ENCODE results near the gene EDIL3. TPM values are rescaled to one million over a fixed set of nuclear protein-coding genes. Genes with fewer than 3 reads are reported as not detected.
A peak's percentile ranks its signal among the peaks of the same experiment; 100 is the strongest.

EDIL3 gene
- total and polyA plus RNA-seq, 2 donors (not counting 3 experiments of a cell fraction or from before 2014, with no cell fraction given) = 9.1 to 28.8 TPM

DNA sequence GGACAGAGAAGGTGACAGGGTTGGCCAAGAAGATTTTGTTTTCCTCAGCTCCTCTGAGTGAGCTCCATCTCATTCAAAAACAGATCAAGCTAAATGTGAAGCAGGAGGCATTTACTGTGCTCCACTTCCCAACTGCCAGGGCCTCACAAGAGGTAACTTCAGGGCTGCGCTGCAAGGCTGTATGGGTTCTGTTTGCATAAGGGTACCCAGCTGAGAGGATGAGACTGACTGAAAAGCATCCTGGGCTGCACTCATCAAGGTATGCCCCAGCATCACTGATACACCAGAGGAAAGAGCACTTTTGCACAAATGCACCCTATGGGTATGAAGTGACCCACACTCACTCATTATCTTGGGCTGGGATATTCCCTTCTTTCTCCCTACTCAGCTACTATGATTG, 347.8 kb downstream of the EDIL3 start:
- TF ChIP-seq GATA2 (IDR thresholded peaks at IDR 0.05; ENCODE audit: insufficient read depth, insufficient read length, low read depth, low read length) = no peak
- TF ChIP-seq JUN (IDR thresholded peaks at IDR 0.05; ENCODE audit: borderline replicate concordance, insufficient read depth, insufficient read length, low read depth) = no peak
- no peak for TF ChIP-seq EZH2 (IDR thresholded peaks at IDR 0.05; ENCODE audit: borderline replicate concordance, low read depth, low read length, severe bottlenecking)
- no peak for TF ChIP-seq POLR2A (IDR thresholded peaks at IDR 0.05; ENCODE audit: low read depth, low read length)
- POLR2A ChIA-PET = interaction anchor here (0.6 kb wide), 1 partner anchor 22 kb away, joined by 3 read pairs; no protein-coding TSS in a partner anchor
- H3K9me3 ChIP-seq (replicated peaks; ENCODE audit: control insufficient read depth, insufficient read depth, low read length) = no peaks in the 10 kb centered on the region
- FAIRE-seq = no peak
- H4K20me1 ChIP-seq (replicated peaks; ENCODE audit: control insufficient read depth, extremely low read depth, insufficient read depth, low read length) = no peaks in the 10 kb centered on the region
- no peaks in the 10 kb centered on the region for H3K27me3 ChIP-seq (ENCODE audit: control insufficient read depth in 2 of 2, insufficient read depth in 2 of 2, low read length in 2 of 2)
- intact Hi-C loops (cut with micrococcal nuclease) (no loop called here), dilution Hi-C loops (cut with MboI; ENCODE audit: extremely low pct_ligation_motif_present, low sequenced_read_pairs) (no loop called here)
- CTCF ChIA-PET = no interaction called here
- H2AFZ ChIP-seq (ENCODE audit: low read depth, low read length) = no peak overlapping the region
- no peak overlapping the region for H3K4me2 ChIP-seq (ENCODE audit: insufficient read depth, low read length)
- no peak overlapping the region for H3K9ac ChIP-seq (replicated peaks; ENCODE audit: extremely low read depth, insufficient read depth, low read length)
- H3K4me1 ChIP-seq (ENCODE audit: control insufficient read depth, extremely low read depth, insufficient read depth, low read length) = peaks cover 12% of the 10 kb centered on the region
- DNase-seq (ENCODE audit: low read depth, low spot score) = no peak
- H3K79me2 ChIP-seq (ENCODE audit: control insufficient read depth, insufficient read depth, low read length) = no peaks in the 10 kb centered on the region
- BruUV-seq (replicated peaks) = no TSS peak
- H3K27ac ChIP-seq (ENCODE audit: insufficient read depth, low read depth, low read length) = no peak overlapping the region
- H3K9me1 ChIP-seq (replicated peaks; ENCODE audit: control insufficient read depth, extremely low read depth, insufficient read depth, low read length) = no peaks in the 10 kb centered on the region
- no peak overlapping the region for H3K4me3 ChIP-seq (replicated peaks in 1 of 3; ENCODE audit: insufficient read depth in 1 of 3, low read depth in 1 of 3, low read length in 3 of 3)
- H3K36me3 ChIP-seq (ENCODE audit: control insufficient read depth in 2 of 2, extremely low read depth in 1 of 2, insufficient read depth in 2 of 2, low read length in 2 of 2) = no peaks in the 10 kb centered on the region

GRCh38 chr5:84032324-84032723, 352.4 kb downstream of the EDIL3 start:
- CTCF ChIA-PET = interaction anchor here (1.8 kb wide), 1 partner anchor 105 kb away, joined by 6 read pairs; no protein-coding TSS in a partner anchor
- dilution Hi-C loops (cut with MboI; ENCODE audit: extremely low pct_ligation_motif_present, low sequenced_read_pairs) = no loop called here
- Histone ChIP-seq H4K20me1 (replicated peaks; ENCODE audit: control insufficient read depth, extremely low read depth, insufficient read depth, low read length) (no peaks in the 10 kb centered on the region), H3K9me1 (replicated peaks; ENCODE audit: control insufficient read depth, extremely low read depth, insufficient read depth, low read length) (no peaks in the 10 kb centered on the region), H3K4me3 (replicated peaks in 1 of 3; ENCODE audit: insufficient read depth in 1 of 3, low read depth in 1 of 3, low read length in 3 of 3) (no peak overlapping the region), H3K27ac (ENCODE audit: insufficient read depth, low read depth, low read length) (no peak overlapping the region), H3K4me2 (ENCODE audit: insufficient read depth, low read length) (peak overlapping the region; percentile 44), H3K9ac (replicated peaks; ENCODE audit: extremely low read depth, insufficient read depth, low read length) (no peak overlapping the region), H3K36me3 (ENCODE audit: control insufficient read depth in 2 of 2, extremely low read depth in 1 of 2, insufficient read depth in 2 of 2, low read length in 2 of 2) (no peaks in the 10 kb centered on the region), H3K27me3 (ENCODE audit: control insufficient read depth in 2 of 2, insufficient read depth in 2 of 2, low read length in 2 of 2) (no peaks in the 10 kb centered on the region), H3K9me3 (replicated peaks; ENCODE audit: control insufficient read depth, insufficient read depth, low read length) (no peaks in the 10 kb centered on the region), H3K4me1 (ENCODE audit: control insufficient read depth, extremely low read depth, insufficient read depth, low read length) (peaks cover 28% of the 10 kb centered on the region), H3K79me2 (ENCODE audit: control insufficient read depth, insufficient read depth, low read length) (no peaks in the 10 kb centered on the region), H2AFZ (ENCODE audit: low read depth, low read length) (no peak overlapping the region)
- intact Hi-C loops (cut with micrococcal nuclease) = loop anchor here (5.0 kb wide), 1 partner anchor 310 kb away; the partner anchor contains the start of gene HAPLN1
- DNase-seq (ENCODE audit: low read depth, low spot score) (peak; percentile 50), FAIRE-seq (peak; percentile 38)
- TF ChIP-seq FOS (IDR thresholded peaks at IDR 0.05; ENCODE audit: borderline replicate concordance, insufficient read depth, low read length) = peak; percentile 56
- TF ChIP-seq GATA2 (IDR thresholded peaks at IDR 0.05; ENCODE audit: insufficient read depth, insufficient read length, low read depth, low read length) = no peak
- TF ChIP-seq MYC (IDR thresholded peaks at IDR 0.05; ENCODE audit: low read depth, low read length) = no peak
- no TSS peak for BruUV-seq (replicated peaks)
- POLR2A ChIA-PET = no interaction called here
